ENCODE measurements around the gene UBN2.
A peak's percentile ranks its signal among the peaks of the same experiment; 100 is the strongest.
"Not testable (repeated sequence)": the region's sequence is repeated elsewhere in the genome, so short reads cannot be mapped to it uniquely, and the experiment has no call there.

The UBN2 gene

DNA sequence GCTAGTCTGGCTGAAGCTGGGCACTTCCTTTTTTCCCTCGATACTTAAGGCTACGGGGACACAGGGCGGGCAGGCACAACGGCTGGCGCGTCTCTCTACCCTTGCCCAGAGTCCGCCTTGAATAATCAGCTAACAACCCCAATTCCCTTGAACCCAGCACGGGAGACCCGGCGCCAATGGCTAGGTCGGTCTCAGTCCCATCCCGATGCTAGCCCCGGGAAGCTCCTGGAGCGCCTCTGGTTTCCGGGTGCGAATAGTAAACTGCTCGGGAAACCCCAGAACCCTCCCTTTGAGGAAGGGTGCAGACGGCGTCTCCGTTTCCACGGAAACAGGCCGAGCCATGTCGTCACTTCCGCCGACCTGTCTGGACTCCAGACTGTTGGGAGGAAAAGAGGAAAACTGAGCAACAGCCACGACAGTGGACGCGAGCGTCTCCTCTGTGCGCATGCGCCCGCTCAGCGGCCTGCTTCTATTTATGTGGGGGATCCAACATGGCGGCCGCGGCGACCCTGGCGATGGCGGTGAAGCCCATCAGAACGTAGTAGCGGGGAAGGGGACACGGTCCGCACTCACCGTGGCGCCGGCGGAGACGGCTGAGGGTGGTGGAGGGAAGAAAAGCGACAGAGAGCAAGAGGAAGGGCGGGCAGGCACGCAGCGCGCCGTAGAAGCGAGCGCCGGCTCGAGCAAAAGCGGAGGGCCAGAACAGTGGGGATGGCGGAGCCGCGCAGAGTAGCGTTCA, at the start of gene UBN2:
TSS of gene UBN2 (plus strand) at position 464 of the 739 bp plus-strand sequence. CDS start at position 712, 248 bp downstream.
- DNase-seq (ENCODE audit: low spot score), result peak; percentile 99

DNA sequence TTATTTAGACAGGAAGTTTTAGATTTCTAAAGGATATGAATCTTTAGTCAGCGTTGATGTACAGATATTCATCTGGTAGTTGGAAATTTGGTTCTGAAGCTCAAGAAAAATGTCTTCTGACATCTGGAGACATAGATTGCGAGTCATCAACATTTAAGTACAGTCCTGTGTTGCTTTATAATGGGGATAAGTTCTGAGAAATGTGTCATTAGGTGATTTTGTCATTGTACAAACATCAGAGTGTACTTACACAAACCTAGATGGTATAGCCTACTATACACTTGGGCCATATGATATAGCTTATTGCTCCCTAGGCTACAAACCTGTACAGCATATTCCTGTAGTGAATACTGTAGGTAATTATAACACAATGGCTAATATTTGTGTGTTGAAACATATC, 49.6 kb upstream of the UBN2 start:
- DNase-seq (ENCODE audit: low spot score), result no peak

DNA sequence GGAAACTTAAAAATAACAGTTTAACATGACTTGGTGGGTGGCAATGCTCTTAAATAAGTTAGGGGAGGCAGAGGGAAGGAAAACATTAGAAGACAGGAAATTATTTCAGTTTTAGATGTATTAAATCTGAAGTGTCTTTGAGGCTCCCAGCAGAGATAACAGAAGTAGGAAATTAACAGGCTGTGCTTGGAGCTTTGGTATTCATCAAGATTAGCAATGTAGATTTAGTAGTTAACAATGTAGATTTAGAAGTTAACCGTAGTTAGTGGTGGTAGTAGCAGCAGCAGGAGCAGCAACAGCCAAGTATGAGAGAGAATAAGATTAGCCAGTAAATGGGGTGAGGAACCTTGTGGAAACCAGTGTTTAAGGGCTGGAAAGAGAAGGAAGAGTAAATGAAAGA, 48.7 kb upstream of the UBN2 start:
- DNase-seq (ENCODE audit: low spot score), result no peak

- DNase-seq (ENCODE audit: low spot score), result no peak
Observed at GRCh38 chr7:139183251-139183650, 47.8 kb upstream of the UBN2 start.

- no peak for DNase-seq (ENCODE audit: low spot score)
Observed at GRCh38 chr7:139183878-139184338, 47.1 kb upstream of the UBN2 start.

- no peak for DNase-seq (ENCODE audit: low spot score)
Observed at GRCh38 chr7:139186146-139186545, 44.9 kb upstream of the UBN2 start.

GRCh38 chr7:139189357-139189756, 41.7 kb upstream of the UBN2 start:
- DNase-seq (ENCODE audit: low spot score), result no peak

DNA sequence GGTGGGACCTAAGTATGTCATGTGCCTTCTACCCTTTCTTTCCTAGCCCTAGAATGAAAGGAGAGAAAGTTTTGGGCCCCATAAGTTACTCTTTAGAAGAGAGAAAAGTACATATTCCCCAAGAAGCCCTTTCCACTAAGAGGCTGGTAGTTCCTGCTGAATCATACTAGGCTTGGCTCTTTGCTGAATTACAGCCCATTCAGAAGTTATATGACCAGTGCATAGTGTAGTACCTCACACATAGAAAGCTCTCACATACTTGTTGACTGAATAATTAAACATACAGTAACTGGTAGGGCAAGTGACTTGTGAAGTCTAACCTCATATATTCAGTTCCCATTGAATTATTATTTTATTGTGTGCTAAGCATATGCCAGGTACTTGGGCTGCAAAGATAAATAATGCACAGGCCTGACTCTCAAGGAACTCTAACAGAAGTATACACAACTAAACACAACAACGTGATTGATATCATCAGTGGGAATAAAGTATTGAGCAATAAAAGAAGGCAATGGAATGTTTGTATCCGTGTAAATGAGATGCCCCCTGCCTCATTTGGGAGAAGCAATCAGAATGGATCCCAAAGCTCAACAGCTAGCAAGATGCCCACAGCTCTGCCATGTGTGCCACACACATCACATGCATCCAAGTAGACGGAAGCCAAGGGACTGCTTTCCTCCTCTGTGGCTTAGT, 38.9 kb upstream of the UBN2 start:
- DNase-seq (ENCODE audit: low spot score), result no peak

GRCh38 chr7:139200382-139200781, 30.7 kb upstream of the UBN2 start:
- DNase-seq (ENCODE audit: low spot score), result no peak

DNA sequence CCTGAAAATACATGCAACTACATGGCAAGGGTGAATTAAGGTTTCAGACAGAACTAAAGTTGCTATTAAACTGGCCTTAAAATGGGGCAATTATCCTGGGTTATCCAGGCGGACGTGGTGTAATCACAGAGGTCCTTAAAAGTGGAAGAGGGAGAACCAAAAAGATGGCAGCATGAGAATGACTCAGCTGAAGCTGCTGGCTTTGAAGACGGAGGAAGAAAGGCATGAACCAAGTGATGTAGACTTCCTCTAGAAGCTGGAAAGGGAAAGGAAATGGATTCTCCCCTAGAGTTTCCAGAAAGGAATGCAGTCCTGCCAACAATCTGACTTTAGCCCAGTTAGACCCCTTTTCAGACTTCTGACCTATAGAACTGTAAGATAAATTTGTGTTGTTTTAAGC, 27.0 kb upstream of the UBN2 start:
- no peak for DNase-seq (ENCODE audit: low spot score)

DNA sequence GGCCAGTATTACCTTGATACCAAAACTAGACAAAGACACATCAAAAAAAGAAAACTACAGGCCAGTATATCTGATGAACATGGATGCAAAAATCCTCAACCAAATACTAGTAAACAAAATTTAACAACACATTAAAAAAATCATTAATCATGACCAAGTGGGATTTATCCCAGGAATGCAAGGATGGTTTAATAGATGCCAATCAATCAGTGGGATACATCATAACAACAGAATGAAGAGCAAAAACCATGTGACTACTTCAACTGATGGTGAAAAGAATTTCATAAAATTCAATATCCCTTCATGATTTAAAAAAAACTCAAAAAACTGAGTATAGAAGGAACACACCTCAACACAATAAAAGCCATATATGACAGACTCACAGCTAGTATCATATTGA, 25.2 kb upstream of the UBN2 start:
- no peak for DNase-seq (ENCODE audit: low spot score)

DNA sequence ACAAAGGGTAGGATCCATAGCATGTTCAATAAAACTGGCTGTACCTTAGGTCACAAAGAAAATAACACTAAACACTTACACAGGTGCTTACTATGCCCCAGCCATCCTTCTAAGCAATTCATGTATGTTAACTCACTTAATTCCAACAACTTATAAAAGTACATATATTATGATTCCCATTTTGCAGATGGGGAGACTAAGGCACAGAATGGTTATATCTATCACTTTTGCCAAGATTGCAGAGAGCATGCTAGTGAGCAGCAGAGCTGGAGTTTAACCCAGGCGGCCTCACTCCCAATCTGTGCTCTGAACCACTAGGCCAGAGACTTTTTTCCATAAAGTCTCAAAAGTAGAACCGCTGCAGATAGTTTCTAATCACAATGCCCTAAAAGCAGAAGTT, 18.9 kb upstream of the UBN2 start:
- no peak for DNase-seq (ENCODE audit: low spot score)

GRCh38 chr7:139213489-139213888, 17.5 kb upstream of the UBN2 start:
- not testable (repeated sequence) for DNase-seq (ENCODE audit: low spot score)

GRCh38 chr7:139218173-139218572, 12.9 kb upstream of the UBN2 start:
- no peak for DNase-seq (ENCODE audit: low spot score)

DNA sequence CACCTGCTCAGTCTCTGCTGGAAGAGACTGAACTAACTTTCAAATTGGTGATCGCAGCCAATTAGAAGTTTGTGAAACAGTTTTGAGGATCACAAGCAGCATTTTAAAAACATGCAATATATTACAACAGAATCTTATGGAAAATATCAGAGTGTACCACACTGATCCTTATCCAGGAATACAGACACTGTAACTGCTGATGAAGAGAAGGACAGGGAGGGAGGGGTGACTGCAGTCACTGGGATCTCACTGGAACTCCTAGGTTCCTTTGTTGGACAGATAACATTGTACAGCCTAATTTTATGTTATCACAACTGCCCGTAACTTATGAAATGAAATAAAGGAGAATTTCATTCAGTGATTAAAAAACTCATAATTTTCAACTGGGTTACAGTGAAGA, 6.8 kb upstream of the UBN2 start:
- no peak for DNase-seq (ENCODE audit: low spot score)

DNA sequence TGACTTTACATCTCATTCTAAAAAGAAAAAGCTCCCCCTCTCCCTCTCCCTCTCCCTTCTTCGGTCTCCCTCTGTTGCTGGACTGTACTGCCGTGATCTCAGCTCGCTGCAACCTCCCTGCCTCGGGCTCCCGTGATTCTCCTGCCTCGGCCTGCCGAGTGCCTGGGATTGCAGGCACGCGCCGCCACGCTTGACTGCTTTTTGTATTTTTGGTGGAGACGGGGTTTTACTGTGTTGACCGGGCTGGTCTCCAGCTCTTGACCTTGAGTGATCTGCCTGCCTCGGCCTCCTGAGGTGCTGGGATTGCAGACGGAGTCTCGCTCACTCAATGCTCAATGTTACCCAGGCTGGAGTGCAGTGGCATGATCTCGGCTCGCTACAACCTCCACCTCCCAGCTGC, 6.2 kb upstream of the UBN2 start:
- DNase-seq (ENCODE audit: low spot score), result not testable (repeated sequence)

DNA sequence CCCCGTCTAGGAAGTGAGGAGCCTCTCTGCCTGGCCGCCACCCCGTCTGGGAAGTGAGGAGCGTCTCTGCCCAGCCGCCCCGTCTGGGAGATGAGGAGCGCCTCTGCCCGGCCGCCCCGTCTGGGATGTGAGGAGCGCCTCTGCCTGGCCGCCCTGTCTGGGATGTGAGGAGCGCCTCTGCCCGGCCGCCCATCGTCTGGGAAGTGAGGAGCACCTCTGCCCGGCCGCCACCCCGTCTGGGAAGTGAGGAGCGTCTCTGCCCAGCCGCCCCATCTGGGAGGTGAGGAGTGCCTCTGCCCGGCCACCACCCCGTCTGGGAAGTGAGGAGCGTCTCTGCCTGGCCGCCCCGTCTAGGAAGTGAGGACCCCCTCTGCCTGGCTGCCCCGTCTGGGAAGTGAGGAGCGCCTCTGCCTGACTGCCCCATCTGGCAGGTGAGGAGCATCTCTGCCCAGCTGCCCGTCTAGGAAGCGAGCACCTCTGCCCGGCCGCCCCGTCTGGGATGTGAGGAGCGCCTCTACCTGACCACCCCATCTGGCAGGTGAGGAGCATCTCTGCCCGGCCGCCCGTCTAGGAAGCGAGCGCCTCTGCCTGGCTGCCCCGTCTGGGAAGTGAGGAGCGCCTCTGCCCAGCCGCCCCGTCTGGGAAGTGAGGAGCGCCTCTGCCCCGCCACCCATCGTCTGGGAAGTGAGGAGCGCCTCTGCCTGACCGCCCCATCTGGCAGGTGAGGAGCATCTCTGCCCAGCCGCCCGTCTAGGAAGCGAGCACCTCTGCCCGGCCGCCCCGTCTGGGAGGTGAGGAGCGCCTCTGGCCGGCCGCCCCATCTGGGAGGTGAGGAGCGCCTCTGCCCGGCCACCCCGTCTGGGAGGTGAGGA, 5.5 kb upstream of the UBN2 start:
- DNase-seq (ENCODE audit: low spot score), result not testable (repeated sequence)

DNA sequence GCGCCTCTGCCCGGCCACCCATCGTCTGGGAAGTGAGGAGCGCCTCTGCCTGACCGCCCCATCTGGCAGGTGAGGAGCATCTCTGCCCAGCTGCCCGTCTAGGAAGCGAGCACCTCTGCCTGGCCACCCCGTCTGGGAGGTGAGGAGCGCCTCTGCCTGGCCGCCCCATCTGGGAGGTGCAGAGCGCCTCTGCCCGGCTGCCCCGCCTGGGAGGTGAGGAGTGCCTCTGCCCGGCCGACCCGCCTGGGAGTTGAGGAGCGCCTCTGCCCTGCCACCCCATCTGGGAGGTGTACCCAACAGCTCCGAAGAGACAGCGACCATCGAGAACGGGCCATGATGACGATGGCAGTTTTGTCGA, 4.9 kb upstream of the UBN2 start:
- DNase-seq (ENCODE audit: low spot score), result not testable (repeated sequence)

- not testable (repeated sequence) for DNase-seq (ENCODE audit: low spot score)
Observed at GRCh38 chr7:139226988-139227488, 4.0 kb upstream of the UBN2 start.

DNA sequence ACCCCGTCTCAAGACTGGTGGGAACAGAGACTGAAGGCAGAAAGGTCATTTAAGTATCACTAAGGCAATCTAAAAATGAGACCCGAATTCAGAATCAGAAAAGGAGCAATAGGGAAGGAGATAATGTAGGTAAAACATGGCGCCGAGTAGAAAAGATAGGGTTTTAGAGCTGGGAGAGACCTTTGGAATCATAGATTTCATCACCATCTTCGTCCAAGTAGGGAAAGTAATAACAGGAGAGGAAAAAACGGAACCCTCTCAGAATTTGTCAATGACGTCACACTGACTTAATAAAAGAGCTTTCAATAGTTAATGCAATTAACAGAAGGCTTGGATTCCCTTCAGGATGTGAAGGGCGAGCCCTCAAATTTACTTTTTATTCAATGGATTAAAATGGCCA, 1.0 kb upstream of the UBN2 start:
- DNase-seq (ENCODE audit: low spot score), result no peak

DNA sequence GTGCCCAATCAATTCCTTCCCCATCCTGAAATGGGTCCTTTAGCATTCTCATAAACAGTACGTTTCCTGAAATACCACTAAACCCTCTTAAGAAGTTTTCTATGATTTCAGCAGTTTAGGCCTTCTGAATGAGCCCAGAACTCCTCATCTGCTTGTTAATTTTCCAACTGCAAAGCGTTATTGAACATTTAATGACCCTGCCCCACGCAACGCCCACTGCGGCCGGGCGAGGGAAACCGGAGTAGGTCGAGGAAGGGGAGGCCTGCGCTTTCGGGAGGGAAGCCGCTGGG, 608 bp upstream of the UBN2 start:
- no peak for DNase-seq (ENCODE audit: low spot score)

GRCh38 chr7:139231513-139232376, 708 bp downstream of the UBN2 start:
- peak; percentile 54 for DNase-seq (ENCODE audit: low spot score)

Data from AG08396 (cell line).